SK-N-MC (cell line): Measurements from ENCODE around the gene GBA3.

Experiments
- EZH2 ChIP-seq: fragments of 200-600 bp; sonication (generic); IDR thresholded peaks from one replicate; pipeline ENCODE4 v1.6.1; 2017; ENCODE audit warnings: antibody characterized with exemption
- FOXP2 ChIP-seq: optimal IDR thresholded peaks from 2 replicates; pipeline ENCODE3; 2011; ENCODE audit warnings: mild to moderate bottlenecking, moderate library complexity; ENCODE audit not compliant: insufficient read depth; ENCODE audit errors: extremely low read length, control extremely low read depth
- POLR2AphosphoS5 ChIP-seq: IDR thresholded peaks from 2 replicates; pipeline ENCODE4 v1.6.1; 2012; ENCODE audit warnings: mild to moderate bottlenecking, low read depth, low read length, borderline replicate concordance

- TF ChIP-seq POLR2AphosphoS5 (no peak), EZH2 (no peak), FOXP2 (no peak)
These were observed 3.2 kb downstream of the GBA3 start for GRCh38 chr4:22695917-22696316.
